Forelimb muscle (tissue), 1 donor: Measurements from ENCODE around the gene LXN. TPM values are rescaled to one million over a fixed set of nuclear protein-coding genes. Genes with fewer than 3 reads are reported as not detected.
A peak's percentile ranks its signal among the peaks of the same experiment; 100 is the strongest.
"Not testable (repeated sequence)": the region's sequence is repeated elsewhere in the genome, so short reads cannot be mapped to it uniquely, and the experiment has no call there.

Experiments used
- DNase-seq: peaks from one replicate; pipeline ENCODE4 v3.0.0-alpha.2; 2013; ENCODE audit warnings: low read depth
- polyA plus RNA-seq: library from polyadenylated mRNA; unstranded; fragments of 120-200 nt; gene quantifications from one replicate; pipeline ENCODE4 v1.2.1, GENCODE V29; 2013; ENCODE audit not compliant: insufficient read length

LXN gene, protein sequence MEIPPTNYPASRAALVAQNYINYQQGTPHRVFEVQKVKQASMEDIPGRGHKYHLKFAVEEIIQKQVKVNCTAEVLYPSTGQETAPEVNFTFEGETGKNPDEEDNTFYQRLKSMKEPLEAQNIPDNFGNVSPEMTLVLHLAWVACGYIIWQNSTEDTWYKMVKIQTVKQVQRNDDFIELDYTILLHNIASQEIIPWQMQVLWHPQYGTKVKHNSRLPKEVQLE
- polyA plus RNA-seq, result 17.1 TPM

DNA sequence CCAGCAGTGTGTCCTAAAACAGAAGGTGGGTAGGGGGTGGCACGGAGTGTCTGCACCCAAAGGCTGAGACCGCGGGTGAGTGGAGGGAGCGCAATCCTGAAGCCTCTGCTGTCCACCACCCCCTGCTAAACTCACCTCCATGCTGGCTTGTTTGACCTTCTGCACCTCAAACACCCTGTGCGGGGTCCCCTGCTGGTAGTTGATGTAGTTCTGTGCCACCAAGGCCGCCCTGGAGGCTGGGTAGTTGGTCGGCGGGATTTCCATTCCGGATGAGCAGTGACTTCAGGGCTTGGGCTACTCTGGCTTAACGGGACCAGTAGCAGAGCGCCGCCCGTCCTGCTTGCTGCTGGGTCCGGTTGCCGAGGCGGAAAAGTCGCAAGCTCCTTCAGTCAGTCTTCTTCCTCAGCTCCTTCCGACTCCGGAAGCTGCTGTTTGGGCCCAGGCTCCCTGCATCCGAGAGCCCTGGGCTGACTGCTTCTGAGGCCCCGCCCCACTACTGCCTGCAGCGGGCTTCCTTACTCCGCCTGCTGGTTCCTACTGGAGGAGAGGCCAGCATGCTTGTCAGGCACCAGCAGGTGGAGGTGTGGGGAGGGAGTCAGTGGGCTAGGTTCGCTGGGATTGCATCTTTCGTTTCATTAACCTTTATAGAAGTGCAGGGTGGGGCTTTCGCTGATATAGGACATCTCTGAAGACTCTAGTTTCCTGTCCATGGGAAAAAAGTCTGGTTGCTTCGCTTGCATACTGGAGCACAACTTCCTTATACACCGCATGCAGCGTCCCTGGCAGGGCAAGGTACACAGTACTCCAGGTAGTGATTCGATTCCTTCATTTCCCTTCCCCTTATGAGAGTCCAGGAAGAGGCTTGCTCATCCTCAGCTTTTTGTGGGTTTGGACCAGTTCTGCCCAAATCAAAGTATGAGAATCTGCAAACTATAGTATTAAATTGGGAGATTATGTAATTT is at the start of gene LXN:
Gene LXN (minus strand): TSS at position 434 of the 962 bp plus-strand sequence. CDS start 170 bp downstream, at position 264.
- peak; percentile 48 for DNase-seq

DNA sequence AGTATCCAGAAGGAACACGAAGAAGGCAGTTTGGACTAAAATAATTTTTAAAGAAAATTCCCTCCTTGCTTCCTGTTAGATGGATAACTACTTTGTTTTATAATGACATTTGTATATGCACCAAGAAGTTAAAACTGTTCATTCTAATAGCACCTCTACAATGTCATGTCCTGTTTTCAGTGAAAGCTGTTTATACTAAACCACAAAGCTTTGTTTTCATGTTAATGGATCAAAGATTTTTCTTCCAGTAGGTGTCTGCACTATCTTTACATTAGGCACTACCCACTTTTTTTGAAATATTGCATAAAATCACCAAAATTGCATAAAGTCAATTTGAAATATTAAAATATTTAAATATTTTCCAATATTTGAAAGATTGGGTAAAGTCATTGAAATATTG is 49.7 kb upstream of the LXN start:
- DNase-seq, result no peak

- DNase-seq, result no peak
These were observed 46.2 kb upstream of the LXN start for GRCh38 chr3:158718490-158719170.

DNA sequence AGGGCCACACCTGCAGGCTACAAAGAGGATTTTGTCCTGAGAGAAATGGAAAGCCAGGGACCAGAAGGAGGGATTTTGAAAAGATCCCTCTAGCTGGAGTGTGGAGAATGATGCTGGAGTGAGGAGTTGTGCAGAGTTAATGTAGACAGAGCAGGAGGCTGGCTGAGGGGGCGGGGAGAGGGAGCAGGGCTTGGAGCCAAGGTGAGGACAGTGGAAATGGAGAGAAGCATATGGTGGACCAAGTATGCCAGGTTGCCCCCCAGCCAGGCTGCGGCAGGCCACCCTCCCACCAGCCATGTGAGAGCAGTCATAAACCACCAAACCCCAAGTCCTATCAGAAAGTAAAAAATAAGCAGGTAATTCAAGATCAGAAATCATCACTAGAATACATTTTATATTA is 45.1 kb upstream of the LXN start:
- DNase-seq, result no peak

- no peak for DNase-seq
These were observed 40.6 kb upstream of the LXN start for GRCh38 chr3:158713094-158713499.

GRCh38 chr3:158712443-158712842 is 40.0 kb upstream of the LXN start:
- DNase-seq, result no peak

- DNase-seq, result no peak
These were observed 39.4 kb upstream of the LXN start for GRCh38 chr3:158711886-158712285.

DNA sequence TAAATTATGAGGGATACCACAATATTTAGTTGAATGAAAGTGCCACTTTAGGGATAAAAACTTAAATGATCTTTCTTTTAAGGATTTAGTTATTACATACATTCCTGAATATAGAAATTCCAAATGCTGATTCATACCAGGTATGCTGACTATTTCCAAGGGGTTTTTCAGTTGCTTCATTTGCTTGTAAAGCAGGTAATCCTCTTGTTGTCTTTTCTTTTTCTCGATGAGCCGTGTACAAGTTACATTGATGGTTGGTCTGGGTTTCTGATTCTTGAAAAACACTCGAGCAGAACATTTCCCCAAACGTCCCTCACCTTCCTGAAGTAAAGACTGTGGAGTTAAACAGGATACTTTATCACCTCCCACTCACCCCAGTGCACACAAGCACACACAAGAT is 38.2 kb upstream of the LXN start:
- DNase-seq, result no peak

- no peak for DNase-seq
These were observed 37.2 kb upstream of the LXN start for GRCh38 chr3:158709666-158710083.

DNA sequence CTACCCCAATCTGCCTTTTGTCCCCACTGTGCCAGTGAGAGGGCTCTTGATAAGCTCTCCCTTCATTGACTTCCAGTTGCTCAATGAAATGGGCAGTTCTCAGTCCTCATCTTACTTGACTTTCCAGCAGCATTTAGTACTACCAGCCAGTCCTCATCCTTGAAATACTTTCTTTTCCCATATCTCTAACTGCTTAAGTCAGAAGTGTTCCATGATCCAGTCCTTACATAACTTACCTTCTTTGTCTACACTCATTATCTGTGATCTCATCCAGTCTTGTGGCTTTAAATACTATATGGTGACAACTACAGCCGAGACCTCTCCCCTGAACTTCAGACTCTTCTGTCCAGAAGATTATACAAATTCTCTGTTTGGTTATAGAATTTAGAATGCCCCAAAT is 31.1 kb upstream of the LXN start:
- no peak for DNase-seq

- DNase-seq, result no peak
These were observed 30.5 kb upstream of the LXN start for GRCh38 chr3:158702815-158703481.

- no peak for DNase-seq
These were observed 29.1 kb upstream of the LXN start for GRCh38 chr3:158701420-158702065.

- no peak for DNase-seq
These were observed 28.1 kb upstream of the LXN start for GRCh38 chr3:158700559-158700958.

GRCh38 chr3:158696618-158697017 is 24.2 kb upstream of the LXN start:
- DNase-seq, result no peak

DNA sequence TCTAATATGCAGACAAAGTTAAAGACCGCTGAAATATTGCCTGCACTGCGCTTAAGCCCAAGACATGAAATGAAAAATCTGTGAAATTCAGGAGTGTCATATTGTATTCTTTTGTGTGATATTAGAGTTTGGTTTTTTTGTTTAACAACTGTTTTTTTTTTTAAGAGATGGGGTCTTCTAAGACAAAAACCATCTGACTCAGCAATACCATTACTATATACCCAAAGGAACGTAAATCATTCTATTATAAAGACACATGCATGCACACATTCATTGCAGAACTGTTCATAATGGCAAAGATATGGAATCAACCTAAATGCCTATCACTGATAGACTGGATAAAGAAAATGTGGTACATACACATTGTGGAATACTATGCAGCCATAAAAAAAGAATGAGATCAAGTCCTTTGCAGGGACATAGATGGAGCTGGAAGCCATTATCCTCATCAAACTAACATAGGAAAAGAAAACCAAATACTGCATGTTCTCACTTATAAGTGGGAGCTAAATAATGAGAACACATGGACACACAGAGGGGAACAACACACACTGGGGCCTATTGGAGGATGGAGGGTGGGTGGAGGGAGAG is 21.5 kb upstream of the LXN start:
- DNase-seq, result not testable (repeated sequence)

DNA sequence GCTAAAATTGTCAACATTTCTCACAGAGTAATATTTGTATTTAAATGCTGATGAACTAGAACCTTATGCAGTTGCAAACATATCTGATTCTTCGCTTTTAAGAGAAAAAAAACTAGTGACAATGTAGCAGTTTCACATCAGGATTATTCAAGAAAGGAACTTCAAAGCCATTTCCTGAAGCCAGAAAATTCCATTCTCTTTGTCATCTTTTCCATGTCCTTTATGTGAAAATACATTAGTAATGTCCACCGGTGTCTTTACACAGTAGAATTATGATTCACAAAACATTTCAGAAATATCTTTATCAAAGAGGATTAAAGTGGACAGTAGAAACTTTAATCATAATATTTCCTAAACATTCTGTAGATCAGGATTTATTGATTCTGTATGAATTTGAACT is 12.7 kb upstream of the LXN start:
- no peak for DNase-seq

- no peak for DNase-seq
These were observed 10.9 kb upstream of the LXN start for GRCh38 chr3:158683230-158683962.

GRCh38 chr3:158680861-158681260 is 8.4 kb upstream of the LXN start:
- DNase-seq, result no peak

DNA sequence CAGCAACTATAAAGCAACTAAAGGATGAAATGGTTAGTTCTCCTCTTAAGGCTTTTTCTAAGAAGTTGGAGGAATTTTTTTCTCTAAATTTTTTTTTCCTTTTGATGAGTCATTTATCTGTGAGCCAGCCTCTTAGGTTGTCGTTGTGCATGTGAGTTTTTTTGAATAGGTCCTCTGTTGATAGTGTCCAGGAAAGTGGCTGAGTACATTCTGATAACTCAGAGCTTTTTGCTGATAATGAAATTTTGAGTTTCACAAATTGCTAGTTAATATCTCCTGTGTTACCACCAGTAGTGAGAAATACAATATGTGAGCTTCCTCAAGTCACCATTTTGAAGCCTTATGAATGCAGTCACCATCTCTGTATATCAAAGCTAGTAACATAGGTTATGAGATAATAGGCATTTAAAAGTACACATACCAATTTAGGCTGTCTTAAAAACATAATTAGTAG is 7.1 kb upstream of the LXN start:
- no peak for DNase-seq

DNA sequence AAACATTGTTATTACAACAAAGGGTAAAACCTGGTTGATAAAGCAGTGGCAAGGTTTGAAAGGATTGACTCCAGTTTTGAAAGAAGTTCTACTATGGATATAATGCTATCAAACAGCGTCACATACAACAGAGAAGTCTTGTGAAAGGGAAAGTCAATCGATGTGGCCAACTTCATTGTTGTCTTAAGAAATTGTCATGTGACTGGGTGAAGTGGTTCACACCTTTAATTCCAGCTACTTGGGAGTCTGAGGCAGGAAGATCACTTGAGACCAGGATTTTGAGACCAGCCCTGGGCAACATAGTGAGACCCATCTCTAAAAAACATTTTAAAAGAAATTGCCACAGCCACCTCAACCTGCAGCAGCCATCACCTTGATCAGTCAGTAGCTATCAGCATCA is 6.2 kb upstream of the LXN start:
- DNase-seq, result no peak
